GM13976 (cell line): ENCODE data around the gene RNF222.
A peak's percentile ranks its signal among the peaks of the same experiment; 100 is the strongest.
"Not testable (repeated sequence)": the region's sequence is repeated elsewhere in the genome, so short reads cannot be mapped to it uniquely, and the experiment has no call there.

Source experiments
- DNase-seq: peaks from one replicate; pipeline ENCODE4 v3.0.0; 2012; ENCODE audit warnings: low spot score
- CTCF ChIP-seq: IDR thresholded peaks from 2 replicates; pipeline ENCODE4 v1.5.1; 2012; ENCODE audit warnings: borderline replicate concordance, mild to moderate bottlenecking; ENCODE audit not compliant: insufficient read depth; ENCODE audit errors: extremely low read depth, missing control alignments, control extremely low read depth
- in situ Hi-C: fragments of 300-500 bp; cut with MboI; formaldehyde crosslinking; loops from one replicate; pipeline ENCODE4 v1.12.0; 2022; ENCODE audit warnings: low sequenced_read_pairs, mixed read lengths, inconsistent platforms; ENCODE audit not compliant: unreplicated experiment

The RNF222 gene

DNA sequence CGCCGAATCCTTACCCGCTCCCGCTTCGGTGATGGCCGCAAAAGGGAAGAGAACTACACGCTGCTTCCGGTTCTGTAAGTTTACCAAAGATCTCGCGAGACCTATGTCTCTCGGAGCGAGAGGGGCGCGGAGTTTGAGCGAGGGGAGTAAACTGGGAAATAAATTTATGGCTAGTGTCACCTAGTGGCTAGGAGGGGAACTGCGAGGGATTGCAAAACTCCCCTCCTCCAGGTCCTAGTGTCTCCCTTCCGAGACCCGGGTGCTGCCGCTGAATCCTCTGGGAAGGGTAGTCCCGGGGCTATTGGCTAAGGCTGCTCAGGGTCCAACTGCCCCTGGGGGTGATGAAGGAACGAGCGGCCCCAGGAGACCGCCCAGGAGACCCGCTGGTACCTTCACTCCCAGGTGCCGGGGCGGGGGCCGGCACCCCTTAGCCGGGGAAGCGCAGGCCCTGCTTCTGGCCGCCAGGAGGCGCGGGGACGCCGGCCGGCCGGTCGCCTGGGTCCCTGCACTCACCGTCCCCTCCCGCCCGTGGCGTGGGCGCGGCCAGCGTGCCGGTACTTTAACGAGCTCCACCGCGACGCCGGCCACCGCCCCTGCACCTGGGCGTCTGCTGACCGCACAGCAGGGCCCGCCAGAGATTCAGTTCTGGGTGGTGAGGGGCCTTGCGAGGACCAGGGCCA, 14.3 kb downstream of the RNF222 start, which contains the start of gene RPL26:
Gene RPL26, minus strand, starts transcription at position 51 of the 680 bp plus-strand sequence. CDS start 883 bp downstream, outside the sequence.
- in situ Hi-C loops: no loop called here
- DNase-seq: peak; percentile 96
- peak; percentile 97 for TF ChIP-seq CTCF

DNA sequence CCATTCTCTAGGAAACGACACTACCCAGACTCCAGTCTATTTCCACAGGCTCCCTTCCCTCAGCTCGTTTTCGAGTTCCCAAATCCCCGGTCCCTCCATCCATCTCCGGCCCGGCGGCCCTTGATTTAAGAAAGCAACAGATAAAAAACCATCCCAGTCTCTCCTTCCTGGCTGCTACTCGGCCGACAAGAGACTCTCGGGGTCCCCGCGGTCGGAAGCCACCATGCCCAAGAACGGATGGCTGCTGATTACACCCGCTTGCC, 14.8 kb downstream of the RNF222 start:
- no peak for TF ChIP-seq CTCF
- in situ Hi-C loops: no loop called here
- no peak for DNase-seq

GRCh38 chr17:8382052-8382879, 15.4 kb downstream of the RNF222 start:
- in situ Hi-C loops: no loop called here
- no peak for DNase-seq

GRCh38 chr17:8380049-8380448, 17.6 kb downstream of the RNF222 start:
- in situ Hi-C loops: no loop called here
- DNase-seq: no peak

More at GRCh38 chr17:8382052-8382879, 15.4 kb downstream of the RNF222 start:
- no peak for TF ChIP-seq CTCF

GRCh38 chr17:8378117-8378516, 19.5 kb downstream of the RNF222 start:
- in situ Hi-C loops, DNase-seq: not testable (repeated sequence)

More at GRCh38 chr17:8380049-8380448, 17.6 kb downstream of the RNF222 start:
- TF ChIP-seq CTCF: no peak

DNA sequence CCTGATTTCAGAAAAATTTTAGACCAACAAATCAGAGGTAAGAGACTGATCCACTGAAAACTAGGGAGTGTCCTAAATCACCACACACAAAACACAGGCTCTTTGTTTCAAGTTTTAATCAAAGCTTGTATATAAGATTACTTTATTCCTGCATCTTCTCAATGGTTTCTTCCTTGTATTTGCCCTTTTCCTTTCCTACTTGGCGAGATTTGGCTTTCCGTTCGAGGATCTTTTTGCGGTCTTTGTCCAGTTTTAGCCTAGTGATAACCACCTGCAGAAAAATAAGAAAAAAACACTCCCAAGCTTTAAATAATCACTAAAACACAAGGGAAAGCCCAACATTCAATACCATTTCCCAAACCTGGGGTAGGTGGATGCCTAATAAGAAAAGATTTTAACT, 20.2 kb downstream of the RNF222 start:
- no peak for TF ChIP-seq CTCF
- DNase-seq: no peak
- in situ Hi-C loops: no loop called here

DNA sequence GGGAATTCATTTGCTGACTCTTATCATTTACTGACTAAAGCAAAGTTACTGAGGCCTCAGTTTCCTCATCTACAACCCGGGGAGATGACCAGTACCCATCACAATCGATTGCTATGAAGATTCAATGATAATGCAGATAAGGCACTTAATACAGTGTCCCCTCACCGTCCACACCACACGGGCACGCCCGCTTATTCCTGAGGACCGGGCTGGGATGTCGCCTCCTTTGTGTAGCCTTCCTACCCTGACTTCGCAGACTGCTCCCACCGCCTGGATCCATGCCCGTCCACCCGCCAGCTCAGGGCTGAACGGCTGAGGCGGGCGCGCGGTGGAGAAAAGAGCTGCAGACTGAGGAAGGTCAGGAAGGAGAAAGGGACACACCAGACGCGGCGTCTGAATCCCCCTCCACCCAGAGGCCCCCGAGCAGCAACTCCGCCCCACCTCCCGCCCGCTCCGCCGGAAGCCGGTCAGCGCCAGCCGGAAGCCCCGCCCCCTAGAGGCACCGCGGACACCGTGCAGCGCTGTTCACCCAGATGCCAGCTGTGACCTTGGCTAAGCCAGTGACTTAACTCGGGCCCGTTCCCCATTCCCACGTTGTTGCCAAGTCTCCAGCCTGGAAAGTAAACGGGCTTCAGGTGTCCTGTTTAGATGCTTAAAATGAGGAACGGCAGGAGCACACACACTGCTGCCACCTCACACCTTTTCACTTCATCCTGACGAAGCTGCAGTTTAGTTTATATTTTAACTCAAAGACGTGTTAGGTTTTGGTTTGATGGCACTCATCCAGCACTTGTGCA, 21.2 kb downstream of the RNF222 start, which contains the start of gene KRABD2:
Gene KRABD2, minus strand, starts transcription at position 434 of the 797 bp plus-strand sequence.
- in situ Hi-C loops: no loop called here
- DNase-seq: peak; percentile 97
- peak; percentile 76 for TF ChIP-seq CTCF
